ENCODE data around the gene TMEM72. TPM values are rescaled to one million over a fixed set of nuclear protein-coding genes. Genes with fewer than 3 reads are reported as not detected.

TMEM72 gene
- total and polyA plus RNA-seq, 3 donors from 2014 or later: 1.5 to 8.7 (median 3.0) TPM

GRCh38 chr10:44983895-44984278, 72.8 kb downstream of the TMEM72 start:
- Histone ChIP-seq H3K36me3 (ENCODE audit: low read depth, missing control alignments) (no peaks in the 10 kb centered on the region), H3K27ac (peak overlapping the region; percentile 66 to 73), H3K4me3 (no peak overlapping the region), H3K4me1 (peaks cover 70% of the 10 kb centered on the region), H3K9me3 (no peaks in the 10 kb centered on the region), H3K27me3 (no peaks in the 10 kb centered on the region)
- WGBS, 2 donors: 91 to 93% methylated on average over 4 to 10 of the region's 10 CpGs
- TF ChIP-seq, protein P1, sequence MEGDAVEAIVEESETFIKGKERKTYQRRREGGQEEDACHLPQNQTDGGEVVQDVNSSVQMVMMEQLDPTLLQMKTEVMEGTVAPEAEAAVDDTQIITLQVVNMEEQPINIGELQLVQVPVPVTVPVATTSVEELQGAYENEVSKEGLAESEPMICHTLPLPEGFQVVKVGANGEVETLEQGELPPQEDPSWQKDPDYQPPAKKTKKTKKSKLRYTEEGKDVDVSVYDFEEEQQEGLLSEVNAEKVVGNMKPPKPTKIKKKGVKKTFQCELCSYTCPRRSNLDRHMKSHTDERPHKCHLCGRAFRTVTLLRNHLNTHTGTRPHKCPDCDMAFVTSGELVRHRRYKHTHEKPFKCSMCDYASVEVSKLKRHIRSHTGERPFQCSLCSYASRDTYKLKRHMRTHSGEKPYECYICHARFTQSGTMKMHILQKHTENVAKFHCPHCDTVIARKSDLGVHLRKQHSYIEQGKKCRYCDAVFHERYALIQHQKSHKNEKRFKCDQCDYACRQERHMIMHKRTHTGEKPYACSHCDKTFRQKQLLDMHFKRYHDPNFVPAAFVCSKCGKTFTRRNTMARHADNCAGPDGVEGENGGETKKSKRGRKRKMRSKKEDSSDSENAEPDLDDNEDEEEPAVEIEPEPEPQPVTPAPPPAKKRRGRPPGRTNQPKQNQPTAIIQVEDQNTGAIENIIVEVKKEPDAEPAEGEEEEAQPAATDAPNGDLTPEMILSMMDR (IDR thresholded peaks at IDR 0.05): no peak
- TF ChIP-seq POLR2A (IDR thresholded peaks at IDR 0.05): no peak
- no peak for DNase-seq
- intact Hi-C loops (cut with DNase I; ENCODE audit: low total_unique reads): no loop called here

DNA sequence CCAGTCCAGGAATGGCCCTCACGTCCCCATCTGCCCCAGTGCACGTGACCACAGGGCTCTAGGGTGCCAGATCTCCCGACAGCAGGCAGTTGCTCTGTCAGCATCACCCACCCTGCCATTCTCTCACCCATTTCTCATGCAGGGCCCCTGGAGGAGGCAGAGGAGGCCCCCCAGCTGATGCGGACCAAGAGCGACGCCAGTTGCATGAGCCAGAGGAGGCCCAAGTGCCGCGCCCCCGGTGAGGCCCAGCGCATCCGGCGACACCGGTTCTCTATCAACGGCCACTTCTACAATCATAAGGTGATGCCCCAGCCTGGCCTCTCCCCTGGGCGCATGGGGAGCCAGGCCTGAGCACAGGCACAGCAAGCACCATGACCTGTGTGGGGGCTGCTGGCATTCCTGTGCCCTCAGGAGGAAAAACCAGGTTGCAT, 73.5 kb downstream of the TMEM72 start:
- no peak for DNase-seq
- Histone ChIP-seq H3K4me3 (no peak overlapping the region), H3K27me3 (no peaks in the 10 kb centered on the region), H3K27ac (peak overlapping the region; percentile 66 to 73), H3K36me3 (ENCODE audit: low read depth, missing control alignments) (no peaks in the 10 kb centered on the region), H3K4me1 (peaks cover 63% of the 10 kb centered on the region), H3K9me3 (no peaks in the 10 kb centered on the region)
- intact Hi-C loops (cut with DNase I; ENCODE audit: low total_unique reads): no loop called here
- 90 to 91% methylated on average over 13 to 15 of the region's 15 CpGs for WGBS, 2 donors
- no peak for TF ChIP-seq POLR2A (IDR thresholded peaks at IDR 0.05)
- TF ChIP-seq, protein P1 (IDR thresholded peaks at IDR 0.05): no peak

DNA sequence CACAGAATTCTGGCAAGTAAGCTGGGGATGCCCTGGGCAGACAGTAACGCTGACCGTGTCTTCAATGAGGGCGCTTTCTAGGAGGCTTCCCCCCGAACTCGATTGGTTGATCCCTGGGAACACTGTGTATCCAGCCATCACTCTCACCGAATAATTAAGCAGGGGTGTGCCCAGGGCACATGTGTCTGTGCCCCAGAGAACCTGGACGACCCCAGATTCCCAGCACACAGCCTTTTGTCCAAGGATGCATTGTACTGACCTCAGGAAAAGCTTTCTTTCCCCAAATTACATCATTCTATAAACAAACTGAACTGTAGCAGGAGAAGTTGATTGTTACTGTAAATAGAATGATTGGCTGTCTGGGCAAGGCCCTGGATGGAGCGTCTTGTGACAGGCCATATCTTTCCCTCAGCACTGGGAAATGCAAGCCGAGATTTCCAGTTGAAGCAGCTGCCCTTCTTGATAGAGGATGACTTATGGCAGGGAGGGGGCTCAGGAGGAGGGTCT, 74.1 kb downstream of the TMEM72 start:
- no peak overlapping the region for H3K4me3 ChIP-seq
- 69 to 72% methylated on average over 9 of the region's 9 CpGs for WGBS, 2 donors
- intact Hi-C loops (cut with DNase I; ENCODE audit: low total_unique reads): no loop called here
- peaks cover 63% of the 10 kb centered on the region for H3K4me1 ChIP-seq
- no peaks in the 10 kb centered on the region for H3K36me3 ChIP-seq (ENCODE audit: low read depth, missing control alignments)
- DNase-seq: no peak
- no peaks in the 10 kb centered on the region for H3K9me3 ChIP-seq
- peak overlapping the region; percentile 52 to 73 for H3K27ac ChIP-seq
- TF ChIP-seq, protein P1 (IDR thresholded peaks at IDR 0.05): no peak
- TF ChIP-seq POLR2A (IDR thresholded peaks at IDR 0.05): no peak
- no peaks in the 10 kb centered on the region for H3K27me3 ChIP-seq

- Histone ChIP-seq H3K27ac (peak overlapping the region; percentile 52 to 73), H3K4me3 (no peak overlapping the region), H3K36me3 (ENCODE audit: low read depth, missing control alignments) (no peaks in the 10 kb centered on the region), H3K27me3 (no peaks in the 10 kb centered on the region), H3K9me3 (no peaks in the 10 kb centered on the region), H3K4me1 (peaks cover 61% of the 10 kb centered on the region)
- no peak for TF ChIP-seq POLR2A (IDR thresholded peaks at IDR 0.05)
- TF ChIP-seq, protein P1 (IDR thresholded peaks at IDR 0.05): no peak
- WGBS, 2 donors: 58 to 64% methylated on average over 3 of the region's 3 CpGs
- DNase-seq: no peak
- intact Hi-C loops (cut with DNase I; ENCODE audit: low total_unique reads): no loop called here
Measured at GRCh38 chr10:44986179-44986578, 75.0 kb downstream of the TMEM72 start.

Other genes with a start within 250 kb of the TMEM72 start
- gene RASSF4, start 48.5 kb downstream of the TMEM72 start, total RNA-seq: 10 to 100 TPM; 53.1 to 68.1 TPM
- 28.2 TPM for gene RASSF4, start 48.5 kb downstream of the TMEM72 start, polyA plus RNA-seq (ENCODE audit: insufficient read depth, low read depth, low replicate concordance)
- 10 to 100 TPM; 33.1 to 84.9 TPM for gene DEPP1, start 67.5 kb downstream of the TMEM72 start, total RNA-seq
- gene DEPP1, start 67.5 kb downstream of the TMEM72 start, polyA plus RNA-seq (ENCODE audit: insufficient read depth, low read depth, low replicate concordance): 29.1 TPM
- 10 to 100 TPM; 12.6 TPM for gene ZNF22, start 89.6 kb downstream of the TMEM72 start, total RNA-seq
- gene ZNF22, start 89.6 kb downstream of the TMEM72 start, polyA plus RNA-seq (ENCODE audit: insufficient read depth, low read depth, low replicate concordance): 12.6 TPM

Measured in testis (tissue), 3 donors.